CD4-positive, CD25-positive, alpha-beta regulatory T cell (primary cell): ENCODE data around the gene DNAJC6. TPM values are rescaled to one million over a fixed set of nuclear protein-coding genes. Genes with fewer than 3 reads are reported as not detected.

Experiments used
- ATAC-seq, 2 donors: fragments of 150-1000 bp; cut with Tn5 transposase; one replicate each; pipeline ENCODE4 v1.10.0; 2021; ENCODE audit warnings: low read depth in 2 of 2, moderate number of reproducible peaks in 2 of 2, moderate library complexity in 1 of 2
- DNase-seq, 3 donors: peaks; one replicate each; pipeline versions ENCODE4 v3.0.0 to v3.0.0-alpha.2; 2012 to 2022; ENCODE audit warnings: mixed read lengths in 1 of 3
- H3K27ac ChIP-seq: one replicate; pipeline ENCODE4 v1.7.0; 2013; ENCODE audit warnings: mild to moderate bottlenecking, low read length; ENCODE audit not compliant: insufficient read depth, poor library complexity, severe bottlenecking
- H3K27me3 ChIP-seq: one replicate; pipeline ENCODE4 v1.7.0; 2013; ENCODE audit warnings: low read length; ENCODE audit not compliant: control insufficient read depth, insufficient read depth
- H3K36me3 ChIP-seq: one replicate; pipeline ENCODE4 v1.7.0; 2013; ENCODE audit warnings: mild to moderate bottlenecking, low read length, moderate library complexity; ENCODE audit not compliant: control insufficient read depth, insufficient read depth
- H3K4me1 ChIP-seq: 2 replicates; pipeline ENCODE4 v1.7.0; 2013; ENCODE audit warnings: mild to moderate bottlenecking, low read length; ENCODE audit not compliant: insufficient read depth, control insufficient read depth, poor library complexity, severe bottlenecking
- H3K4me3 ChIP-seq: one replicate; pipeline ENCODE4 v1.7.0; 2013; ENCODE audit warnings: low read depth, mild to moderate bottlenecking, low read length, moderate library complexity
- H3K9me3 ChIP-seq, 2 experiments: 1 replicate in 1 of 2; 2 replicates in 1 of 2; pipeline ENCODE4 v1.7.0; 2013; ENCODE audit warnings: low read length in 2 of 2, mild to moderate bottlenecking in 1 of 2, moderate library complexity in 1 of 2; ENCODE audit not compliant: control insufficient read depth in 2 of 2
- H3K27ac Mint-ChIP-seq, 3 donors: one replicate each; pipeline ENCODE4 v1.8.0; 2020 to 2022; ENCODE audit warnings: mild to moderate bottlenecking in 3 of 3, mixed read lengths in 3 of 3, moderate library complexity in 2 of 3
- H3K27me3 Mint-ChIP-seq: one replicate; pipeline ENCODE4 v1.8.0; 2022; ENCODE audit warnings: mild to moderate bottlenecking, mixed read lengths
- H3K36me3 Mint-ChIP-seq: one replicate; pipeline ENCODE4 v1.8.0; 2020; ENCODE audit warnings: mixed read lengths
- H3K4me1 Mint-ChIP-seq, 4 donors: one replicate each; pipeline ENCODE4 v1.8.0; 2020 to 2022; ENCODE audit warnings: mixed read lengths in 4 of 4, mild to moderate bottlenecking in 1 of 4
- H3K4me3 Mint-ChIP-seq, 4 donors: one replicate each; pipeline ENCODE4 v1.8.0; 2020 to 2022; ENCODE audit warnings: mild to moderate bottlenecking in 4 of 4, mixed read lengths in 4 of 4, moderate library complexity in 3 of 4
- H3K9me3 Mint-ChIP-seq, 7 donors: one replicate each; pipeline ENCODE4 v1.8.0; 2020 to 2022; ENCODE audit warnings: mixed read lengths in 7 of 7, mild to moderate bottlenecking in 3 of 7, moderate library complexity in 2 of 7
- polyA plus RNA-seq, 4 donors: library from polyadenylated mRNA; unstranded; fragments of 300-500 nt; fragmentation: Illumina TruSeq; gene quantifications; one replicate each; pipeline ENCODE4 v1.2.3, GENCODE V29; 2021
- total RNA-seq: library from RNA; stranded (reverse); gene quantifications from one replicate; pipeline ENCODE4 v1.2.3, GENCODE V29; 2022

Gene DNAJC6
- total and polyA plus RNA-seq, 5 donors from 2014 or later: 0.07 to 1.9 (median 0.82) TPM; not detected in 1

- H3K4me1 Mint-ChIP-seq: no peaks in the 10 kb centered on the region
- no peak overlapping the region for H3K4me3 ChIP-seq
- H3K27ac ChIP-seq: no peak overlapping the region
- ATAC-seq: no peak
- no peaks in the 10 kb centered on the region for H3K4me1 ChIP-seq
- no peak for DNase-seq
- no peaks in the 10 kb centered on the region for H3K36me3 ChIP-seq
- no peak overlapping the region for H3K4me3 Mint-ChIP-seq
- no peaks in the 10 kb centered on the region for H3K36me3 Mint-ChIP-seq
- peaks cover 0 to 2% (median 0%) of the 10 kb centered on the region in 7 donors for H3K9me3 Mint-ChIP-seq
- no peak overlapping the region for H3K27ac Mint-ChIP-seq
- peaks cover 11% of the 10 kb centered on the region for H3K27me3 Mint-ChIP-seq
- no peaks in the 10 kb centered on the region for H3K9me3 ChIP-seq
- H3K27me3 ChIP-seq: no peaks in the 10 kb centered on the region
Measured at GRCh38 chr1:65343286-65343685, 33.9 kb downstream of the DNAJC6 start.

GRCh38 chr1:65344171-65344814 lies 35.0 kb downstream of the DNAJC6 start:
- no peaks in the 10 kb centered on the region for H3K4me1 Mint-ChIP-seq
- Histone ChIP-seq H3K36me3 (no peaks in the 10 kb centered on the region), H3K9me3 (no peaks in the 10 kb centered on the region), H3K27me3 (no peaks in the 10 kb centered on the region), H3K4me3 (no peak overlapping the region), H3K4me1 (no peaks in the 10 kb centered on the region), H3K27ac (no peak overlapping the region)
- no peak overlapping the region for H3K4me3 Mint-ChIP-seq
- no peaks in the 10 kb centered on the region for H3K36me3 Mint-ChIP-seq
- peaks cover 0 to 2% (median 0%) of the 10 kb centered on the region in 7 donors for H3K9me3 Mint-ChIP-seq
- no peak for DNase-seq
- peaks cover 11% of the 10 kb centered on the region for H3K27me3 Mint-ChIP-seq
- no peak overlapping the region for H3K27ac Mint-ChIP-seq
- no peak for ATAC-seq

GRCh38 chr1:65346190-65346589 lies 36.8 kb downstream of the DNAJC6 start:
- H3K4me3 Mint-ChIP-seq: no peak overlapping the region
- Histone ChIP-seq H3K4me1 (no peaks in the 10 kb centered on the region), H3K9me3 (no peaks in the 10 kb centered on the region), H3K36me3 (no peaks in the 10 kb centered on the region), H3K27me3 (peaks cover 4% of the 10 kb centered on the region), H3K4me3 (no peak overlapping the region), H3K27ac (no peak overlapping the region)
- peaks cover 11% of the 10 kb centered on the region for H3K27me3 Mint-ChIP-seq
- DNase-seq: no peak
- no peak for ATAC-seq
- H3K9me3 Mint-ChIP-seq: peaks cover 0 to 4% (median 0%) of the 10 kb centered on the region in 7 donors
- no peak overlapping the region for H3K27ac Mint-ChIP-seq
- H3K4me1 Mint-ChIP-seq: no peaks in the 10 kb centered on the region
- no peaks in the 10 kb centered on the region for H3K36me3 Mint-ChIP-seq

- Mint-ChIP-seq H3K9me3 (peaks cover 0 to 2% (median 0%) of the 10 kb centered on the region in 7 donors), H3K4me3 (no peak overlapping the region), H3K27me3 (peaks cover 8% of the 10 kb centered on the region), H3K4me1 (no peaks in the 10 kb centered on the region), H3K27ac (no peak overlapping the region), H3K36me3 (no peaks in the 10 kb centered on the region)
- H3K4me1 ChIP-seq: no peaks in the 10 kb centered on the region
- no peaks in the 10 kb centered on the region for H3K36me3 ChIP-seq
- DNase-seq (no peak), ATAC-seq (no peak)
- H3K9me3 ChIP-seq: no peaks in the 10 kb centered on the region
- no peak overlapping the region for H3K4me3 ChIP-seq
- no peak overlapping the region for H3K27ac ChIP-seq
- H3K27me3 ChIP-seq: peaks cover 4% of the 10 kb centered on the region
Measured at GRCh38 chr1:65355031-65355712, 45.8 kb downstream of the DNAJC6 start.

- Mint-ChIP-seq H3K4me3 (no peak overlapping the region), H3K4me1 (no peaks in the 10 kb centered on the region), H3K27ac (no peak overlapping the region), H3K36me3 (no peaks in the 10 kb centered on the region), H3K27me3 (peaks cover 4% of the 10 kb centered on the region), H3K9me3 (no peaks in the 10 kb centered on the region)
- H3K4me3 ChIP-seq: no peak overlapping the region
- no peaks in the 10 kb centered on the region for H3K9me3 ChIP-seq
- no peaks in the 10 kb centered on the region for H3K4me1 ChIP-seq
- H3K27ac ChIP-seq: no peak overlapping the region
- no peak for ATAC-seq
- no peak for DNase-seq
- no peaks in the 10 kb centered on the region for H3K27me3 ChIP-seq
- H3K36me3 ChIP-seq: no peaks in the 10 kb centered on the region
Measured at GRCh38 chr1:65357291-65357960, 48.1 kb downstream of the DNAJC6 start.

GRCh38 chr1:65359888-65360287 lies 50.5 kb downstream of the DNAJC6 start:
- ATAC-seq (no peak), DNase-seq (no peak)
- no peak overlapping the region for H3K27ac Mint-ChIP-seq
- no peak overlapping the region for H3K4me3 Mint-ChIP-seq
- H3K9me3 Mint-ChIP-seq: no peaks in the 10 kb centered on the region
- Histone ChIP-seq H3K9me3 (no peaks in the 10 kb centered on the region), H3K36me3 (no peaks in the 10 kb centered on the region), H3K27me3 (no peaks in the 10 kb centered on the region), H3K4me1 (no peaks in the 10 kb centered on the region), H3K27ac (no peak overlapping the region), H3K4me3 (no peak overlapping the region)
- H3K4me1 Mint-ChIP-seq: no peaks in the 10 kb centered on the region
- no peaks in the 10 kb centered on the region for H3K36me3 Mint-ChIP-seq
- H3K27me3 Mint-ChIP-seq: peaks cover 4% of the 10 kb centered on the region

GRCh38 chr1:65360648-65361047 lies 51.3 kb downstream of the DNAJC6 start:
- DNase-seq (no peak), ATAC-seq (no peak)
- no peaks in the 10 kb centered on the region for H3K9me3 Mint-ChIP-seq
- no peak overlapping the region for H3K4me3 Mint-ChIP-seq
- no peaks in the 10 kb centered on the region for H3K27me3 ChIP-seq
- no peak overlapping the region for H3K27ac Mint-ChIP-seq
- H3K4me1 Mint-ChIP-seq: no peaks in the 10 kb centered on the region
- no peaks in the 10 kb centered on the region for H3K36me3 Mint-ChIP-seq
- no peak overlapping the region for H3K27ac ChIP-seq
- H3K36me3 ChIP-seq: no peaks in the 10 kb centered on the region
- no peak overlapping the region for H3K4me3 ChIP-seq
- H3K4me1 ChIP-seq: no peaks in the 10 kb centered on the region
- no peaks in the 10 kb centered on the region for H3K9me3 ChIP-seq
- no peaks in the 10 kb centered on the region for H3K27me3 Mint-ChIP-seq
